GM12891 (cell line): ENCODE data around the gene LHX1.

Source experiments
- DNase-seq: peaks from one replicate; pipeline ENCODE4 v3.0.0; 2011; ENCODE audit warnings: low spot score; ENCODE audit not compliant: insufficient read length
- FAIRE-seq: peaks from 2 replicates; lab custom pipeline; 2011; peaks lifted over from hg19 to GRCh38; lab: Jason Lieb, UNC
- PAX5 ChIP-seq: IDR thresholded peaks from 2 replicates; pipeline ENCODE4 v1.6.1; 2011; ENCODE audit warnings: low read length, moderate library complexity, mild to moderate bottlenecking; ENCODE audit not compliant: insufficient read depth, severe bottlenecking
- POLR2A ChIP-seq: IDR thresholded peaks from 2 replicates; pipeline ENCODE4 v1.6.1; 2011; ENCODE audit warnings: low read depth, low read length, control low read depth
- POLR2AphosphoS5 ChIP-seq: IDR thresholded peaks from 2 replicates; pipeline ENCODE4 v1.6.1; 2011; ENCODE audit warnings: low read depth, low read length, control low read depth
- POU2F2 ChIP-seq: IDR thresholded peaks from 2 replicates; pipeline ENCODE4 v1.6.1; 2011; ENCODE audit warnings: low read depth, mild to moderate bottlenecking, control low read depth, low read length, moderate library complexity
- SPI1 ChIP-seq: IDR thresholded peaks from 2 replicates; pipeline ENCODE4 v1.6.1; 2011; ENCODE audit warnings: low read depth, low read length, control low read depth
- TAF1 ChIP-seq: IDR thresholded peaks from 2 replicates; pipeline ENCODE4 v1.6.1; 2011; ENCODE audit warnings: low read depth, low read length, control low read depth

The LHX1 gene

GRCh38 chr17:36950027-36950426 lies 12.8 kb downstream of the LHX1 start:
- TF ChIP-seq POU2F2 (no peak), SPI1 (no peak), POLR2A (no peak), POLR2AphosphoS5 (no peak), PAX5 (no peak), TAF1 (no peak)
- DNase-seq (no peak), FAIRE-seq (no peak)

- no peak for FAIRE-seq
- TF ChIP-seq TAF1, result no peak
- no peak for TF ChIP-seq POLR2A
- no peak for TF ChIP-seq PAX5
- no peak for TF ChIP-seq POU2F2
- DNase-seq, result no peak
Observed at GRCh38 chr17:36951084-36951789, 14.0 kb downstream of the LHX1 start.

- FAIRE-seq (no peak), DNase-seq (no peak)
- TF ChIP-seq POU2F2 (no peak), POLR2AphosphoS5 (no peak), SPI1 (no peak), PAX5 (no peak), TAF1 (no peak), POLR2A (no peak)
Observed at GRCh38 chr17:36971508-36971907, 34.2 kb downstream of the LHX1 start.

- DNase-seq, result no peak
- TF ChIP-seq PAX5 (no peak), POU2F2 (no peak), TAF1 (no peak)
- FAIRE-seq, result no peak
Observed at GRCh38 chr17:36972186-36972700, 35.0 kb downstream of the LHX1 start.

GRCh38 chr17:36972905-36973304 lies 35.6 kb downstream of the LHX1 start:
- DNase-seq, result no peak
- TF ChIP-seq POLR2A, result no peak
- no peak for TF ChIP-seq POLR2AphosphoS5
- TF ChIP-seq POU2F2, result no peak
- TF ChIP-seq PAX5, result no peak
- TF ChIP-seq TAF1, result no peak
- TF ChIP-seq SPI1, result no peak
- no peak for FAIRE-seq

- no peak for FAIRE-seq
- no peak for DNase-seq
- TF ChIP-seq POLR2AphosphoS5, result no peak
- no peak for TF ChIP-seq PAX5
- TF ChIP-seq POLR2A, result no peak
- no peak for TF ChIP-seq SPI1
Observed at GRCh38 chr17:36975922-36976515, 38.7 kb downstream of the LHX1 start.

- TF ChIP-seq SPI1, result no peak
- no peak for TF ChIP-seq POU2F2
- TF ChIP-seq TAF1, result no peak
- no peak for TF ChIP-seq PAX5
- TF ChIP-seq POLR2A, result no peak
- no peak for TF ChIP-seq POLR2AphosphoS5
- FAIRE-seq, result no peak
- no peak for DNase-seq
Observed at GRCh38 chr17:36977066-36977465, 39.8 kb downstream of the LHX1 start.

- DNase-seq, result no peak
- FAIRE-seq, result no peak
Observed at GRCh38 chr17:36977568-36977967, 40.3 kb downstream of the LHX1 start.

GRCh38 chr17:36978810-36979564 lies 41.7 kb downstream of the LHX1 start:
- TF ChIP-seq POU2F2 (no peak), TAF1 (no peak), POLR2AphosphoS5 (no peak), PAX5 (no peak)
- no peak for DNase-seq
- no peak for FAIRE-seq

More at GRCh38 chr17:36977568-36977967, 40.3 kb downstream of the LHX1 start:
- TF ChIP-seq POLR2A (no peak), TAF1 (no peak), SPI1 (no peak), POLR2AphosphoS5 (no peak), PAX5 (no peak), POU2F2 (no peak)
